ENCODE measurements around the gene ACOT4. TPM values are rescaled to one million over a fixed set of nuclear protein-coding genes. Genes with fewer than 3 reads are reported as not detected.
A peak's percentile ranks its signal among the peaks of the same experiment; 100 is the strongest.
"Not testable (repeated sequence)": the region's sequence is repeated elsewhere in the genome, so short reads cannot be mapped to it uniquely, and the experiment has no call there.

ACOT4 gene
- total RNA-seq, 3 donors from 2014 or later, result 2.3 to 3.6 (median 3.0) TPM

DNA sequence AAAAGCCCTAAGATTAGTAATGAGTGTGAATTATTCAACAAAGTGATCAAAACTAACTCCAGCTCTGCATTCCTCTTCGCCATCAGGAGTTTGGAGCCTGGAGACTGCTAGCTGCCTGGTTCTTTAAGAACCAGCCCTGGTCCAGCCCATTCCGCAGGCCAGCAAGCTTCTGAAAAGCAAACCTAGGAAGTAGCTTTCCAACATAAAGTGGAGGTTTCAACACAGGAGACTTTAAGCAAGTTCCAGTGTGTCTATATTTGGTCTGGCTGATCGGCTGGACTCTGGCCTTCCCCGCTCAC lies 22.8 kb upstream of the ACOT4 start:
- peak overlapping the region; percentile 95 for H3K4me3 Mint-ChIP-seq
- H3K4me1 Mint-ChIP-seq (ENCODE audit: low read depth), result peaks cover 53% of the 10 kb centered on the region
- ATAC-seq; H3K27me3 Mint-ChIP-seq (ENCODE audit: low read depth); H3K9me3 Mint-ChIP-seq; DNase-seq: not testable (repeated sequence)
- peaks cover 22% of the 10 kb centered on the region for H3K36me3 Mint-ChIP-seq (ENCODE audit: insufficient read depth)

DNA sequence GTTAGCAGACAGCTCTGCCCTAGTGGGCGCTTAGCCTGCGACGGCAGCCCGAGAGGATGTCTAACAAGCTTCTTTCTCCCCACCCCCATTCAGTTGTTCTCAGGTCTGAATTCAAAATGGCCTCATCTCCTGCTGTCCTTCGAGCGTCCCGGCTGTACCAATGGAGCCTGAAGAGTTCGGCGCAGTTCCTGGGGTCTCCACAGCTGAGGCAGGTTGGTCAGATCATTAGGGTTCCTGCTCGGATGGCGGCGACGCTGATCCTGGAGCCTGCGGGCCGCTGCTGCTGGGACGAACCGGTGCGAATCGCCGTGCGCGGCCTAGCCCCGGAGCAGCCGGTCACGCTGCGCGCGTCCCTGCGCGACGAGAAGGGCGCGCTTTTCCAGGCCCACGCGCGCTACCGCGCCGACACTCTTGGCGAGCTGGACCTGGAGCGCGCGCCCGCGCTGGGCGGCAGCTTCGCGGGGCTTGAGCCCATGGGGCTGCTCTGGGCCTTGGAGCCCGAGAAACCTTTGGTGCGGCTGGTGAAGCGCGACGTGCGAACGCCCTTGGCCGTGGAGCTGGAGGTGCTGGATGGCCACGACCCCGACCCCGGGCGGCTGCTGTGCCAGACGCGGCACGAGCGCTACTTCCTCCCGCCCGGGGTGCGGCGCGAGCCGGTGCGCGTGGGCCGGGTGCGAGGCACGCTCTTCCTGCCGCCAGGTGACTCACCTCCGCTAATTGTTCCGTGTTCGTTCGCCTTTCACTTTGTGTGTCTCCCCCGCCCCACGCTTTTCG lies 22.3 kb upstream of the ACOT4 start, which contains the start of gene ACOT2:
Gene ACOT2 (plus strand): TSS at position 29 of the 774 bp plus-strand sequence. CDS start 28 bp downstream, at position 57.
- peaks cover 53% of the 10 kb centered on the region for H3K4me1 Mint-ChIP-seq (ENCODE audit: low read depth)
- peaks cover 24% of the 10 kb centered on the region for H3K36me3 Mint-ChIP-seq (ENCODE audit: insufficient read depth)
- peak; percentile 85 to 86 for ATAC-seq
- not testable (repeated sequence) for H3K9me3 Mint-ChIP-seq; H3K27me3 Mint-ChIP-seq (ENCODE audit: low read depth)
- peak within 1 kb of the TSS; percentile 95 for H3K4me3 Mint-ChIP-seq
- DNase-seq, result peak; percentile 85

DNA sequence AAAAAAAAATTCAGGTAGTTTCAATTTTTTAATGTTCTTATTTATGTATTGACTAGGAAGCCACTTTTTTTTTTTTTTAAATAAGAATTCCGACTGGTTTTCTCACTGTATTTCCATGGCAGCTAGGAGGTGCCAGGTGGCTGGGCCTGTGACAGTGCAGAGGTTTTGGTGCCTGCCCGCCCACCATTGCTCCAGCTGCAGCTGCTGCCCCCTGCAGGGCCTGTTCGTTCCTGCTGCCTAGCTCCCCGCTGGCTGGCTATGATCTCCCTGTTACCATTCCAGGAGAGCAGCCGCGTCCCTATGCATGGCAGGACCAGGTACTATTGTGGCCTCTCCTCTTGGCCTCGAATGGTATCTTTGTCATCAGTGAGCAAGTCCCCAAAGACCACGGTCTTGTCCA lies 20.8 kb upstream of the ACOT4 start:
- ATAC-seq (peak; percentile 12 to 33), DNase-seq (peak; percentile 62)
- not testable (repeated sequence) for H3K9me3 Mint-ChIP-seq; H3K4me3 Mint-ChIP-seq; H3K27me3 Mint-ChIP-seq (ENCODE audit: low read depth)
- Mint-ChIP-seq H3K4me1 (ENCODE audit: low read depth) (peaks cover 42% of the 10 kb centered on the region), H3K36me3 (ENCODE audit: insufficient read depth) (peaks cover 21% of the 10 kb centered on the region)

DNA sequence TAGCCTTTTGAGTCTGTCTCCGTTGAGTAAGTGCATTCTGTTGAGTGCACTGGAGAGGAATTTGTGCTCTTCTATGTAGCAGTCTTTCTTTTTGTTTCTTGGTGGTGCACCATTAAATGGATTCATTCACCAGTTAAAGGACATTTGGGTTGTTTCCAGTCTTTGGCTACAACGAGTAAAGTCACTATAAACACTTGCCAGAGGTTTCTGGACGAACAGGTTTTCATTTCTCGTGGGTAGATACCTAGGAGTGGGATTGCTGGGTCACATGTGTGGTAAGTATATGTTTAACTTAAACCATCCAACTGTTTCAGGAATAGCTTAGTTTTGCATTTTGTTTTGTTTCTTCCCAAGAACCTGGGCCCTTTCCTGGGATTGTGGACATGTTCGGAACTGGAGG lies 18.6 kb upstream of the ACOT4 start:
- Mint-ChIP-seq H3K4me1 (ENCODE audit: low read depth) (peaks cover 26% of the 10 kb centered on the region), H3K36me3 (ENCODE audit: insufficient read depth) (peaks cover 10% of the 10 kb centered on the region)
- ATAC-seq; H3K27me3 Mint-ChIP-seq (ENCODE audit: low read depth); DNase-seq; H3K9me3 Mint-ChIP-seq; H3K4me3 Mint-ChIP-seq: not testable (repeated sequence)

DNA sequence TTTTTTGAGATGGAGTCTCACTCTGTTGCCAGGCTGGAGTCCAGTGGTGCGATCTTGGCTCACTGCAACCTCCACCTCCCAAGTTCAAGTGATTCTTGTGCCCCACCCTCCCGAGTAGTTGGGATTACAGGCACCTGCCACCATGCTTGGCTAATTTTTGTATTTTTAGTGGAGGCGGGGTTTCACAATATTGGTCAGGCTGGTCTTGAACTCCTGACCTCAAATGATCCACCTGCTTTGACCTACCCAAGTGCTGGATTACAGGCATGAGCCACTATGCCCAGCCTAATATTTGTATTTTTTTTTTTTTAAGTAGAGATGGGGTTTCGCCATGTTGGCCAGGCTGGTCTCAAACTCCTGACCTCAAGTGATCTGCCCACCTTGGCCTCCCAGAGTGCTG lies 17.9 kb upstream of the ACOT4 start:
- H3K9me3 Mint-ChIP-seq; H3K27me3 Mint-ChIP-seq (ENCODE audit: low read depth); DNase-seq; ATAC-seq; H3K4me3 Mint-ChIP-seq; H3K36me3 Mint-ChIP-seq (ENCODE audit: insufficient read depth): not testable (repeated sequence)
- H3K4me1 Mint-ChIP-seq (ENCODE audit: low read depth), result peaks cover 19% of the 10 kb centered on the region

DNA sequence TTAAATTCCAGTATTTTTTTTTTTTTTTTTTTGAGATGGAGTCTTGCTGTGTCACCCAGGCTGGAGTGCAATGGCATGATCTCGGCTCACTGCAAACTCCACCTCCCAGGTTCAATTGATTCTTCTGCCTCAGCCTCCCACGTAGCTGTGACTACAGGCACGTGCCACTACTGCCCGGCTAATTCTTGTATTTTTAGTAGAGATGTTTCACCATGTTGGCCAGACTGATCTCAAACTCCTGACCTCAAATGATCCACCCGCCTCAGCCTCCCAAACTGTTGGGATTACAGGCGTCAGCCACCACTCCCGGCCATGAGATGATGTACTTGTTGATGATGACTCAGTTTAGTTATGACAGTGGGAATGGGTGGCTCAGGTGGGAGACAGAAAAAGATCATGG lies 17.4 kb upstream of the ACOT4 start:
- peaks cover 14% of the 10 kb centered on the region for H3K4me1 Mint-ChIP-seq (ENCODE audit: low read depth)
- not testable (repeated sequence) for DNase-seq; H3K9me3 Mint-ChIP-seq; H3K4me3 Mint-ChIP-seq; H3K36me3 Mint-ChIP-seq (ENCODE audit: insufficient read depth); H3K27me3 Mint-ChIP-seq (ENCODE audit: low read depth); ATAC-seq

DNA sequence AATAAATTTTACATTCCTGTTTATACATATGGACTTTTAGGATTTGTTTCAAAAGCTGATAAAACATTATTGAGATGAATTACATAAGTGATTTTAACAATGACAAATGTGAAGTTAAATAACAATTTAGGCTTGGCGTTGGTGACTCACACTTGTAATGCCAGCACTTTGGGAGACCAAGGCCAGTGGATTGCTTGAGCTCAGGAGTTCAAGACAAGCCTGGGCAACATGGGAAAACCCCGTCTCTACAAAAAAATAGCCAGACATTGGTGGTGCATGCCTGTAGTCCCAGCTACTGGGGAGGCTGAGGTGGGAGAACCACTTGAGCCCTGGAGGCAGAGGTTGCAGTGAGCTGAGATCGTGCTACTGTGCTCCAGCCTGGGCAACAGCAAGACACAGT lies 15.3 kb upstream of the ACOT4 start:
- H3K4me3 Mint-ChIP-seq, result no peak overlapping the region
- DNase-seq (no peak), ATAC-seq (no peak)
- H3K36me3 Mint-ChIP-seq (ENCODE audit: insufficient read depth), result peaks cover 11% of the 10 kb centered on the region
- H3K9me3 Mint-ChIP-seq, result no peaks in the 10 kb centered on the region
- H3K4me1 Mint-ChIP-seq (ENCODE audit: low read depth), result no peaks in the 10 kb centered on the region
- H3K27me3 Mint-ChIP-seq (ENCODE audit: low read depth), result no peaks in the 10 kb centered on the region

DNA sequence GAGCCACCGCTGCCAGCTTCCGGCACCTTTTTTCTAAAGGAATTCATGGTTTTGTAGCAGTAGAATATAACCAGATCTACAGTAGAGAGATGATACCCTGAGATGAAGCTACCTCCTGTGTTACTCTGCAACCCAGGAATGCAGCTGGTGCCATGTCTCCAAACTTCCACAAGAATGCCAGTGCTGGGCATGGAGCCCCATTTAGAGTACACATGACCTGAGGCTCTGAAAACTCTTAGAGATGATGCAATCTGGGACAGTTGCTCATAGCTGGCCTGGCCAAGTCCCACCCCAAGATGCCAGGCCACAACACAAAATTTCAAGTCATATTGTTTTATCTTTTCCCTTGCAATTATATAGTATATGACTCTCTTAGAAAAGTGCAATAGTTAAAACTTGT lies 14.5 kb upstream of the ACOT4 start:
- H3K4me3 Mint-ChIP-seq; H3K9me3 Mint-ChIP-seq; H3K27me3 Mint-ChIP-seq (ENCODE audit: low read depth); ATAC-seq; DNase-seq; H3K4me1 Mint-ChIP-seq (ENCODE audit: low read depth): not testable (repeated sequence)
- peaks cover 11% of the 10 kb centered on the region for H3K36me3 Mint-ChIP-seq (ENCODE audit: insufficient read depth)

DNA sequence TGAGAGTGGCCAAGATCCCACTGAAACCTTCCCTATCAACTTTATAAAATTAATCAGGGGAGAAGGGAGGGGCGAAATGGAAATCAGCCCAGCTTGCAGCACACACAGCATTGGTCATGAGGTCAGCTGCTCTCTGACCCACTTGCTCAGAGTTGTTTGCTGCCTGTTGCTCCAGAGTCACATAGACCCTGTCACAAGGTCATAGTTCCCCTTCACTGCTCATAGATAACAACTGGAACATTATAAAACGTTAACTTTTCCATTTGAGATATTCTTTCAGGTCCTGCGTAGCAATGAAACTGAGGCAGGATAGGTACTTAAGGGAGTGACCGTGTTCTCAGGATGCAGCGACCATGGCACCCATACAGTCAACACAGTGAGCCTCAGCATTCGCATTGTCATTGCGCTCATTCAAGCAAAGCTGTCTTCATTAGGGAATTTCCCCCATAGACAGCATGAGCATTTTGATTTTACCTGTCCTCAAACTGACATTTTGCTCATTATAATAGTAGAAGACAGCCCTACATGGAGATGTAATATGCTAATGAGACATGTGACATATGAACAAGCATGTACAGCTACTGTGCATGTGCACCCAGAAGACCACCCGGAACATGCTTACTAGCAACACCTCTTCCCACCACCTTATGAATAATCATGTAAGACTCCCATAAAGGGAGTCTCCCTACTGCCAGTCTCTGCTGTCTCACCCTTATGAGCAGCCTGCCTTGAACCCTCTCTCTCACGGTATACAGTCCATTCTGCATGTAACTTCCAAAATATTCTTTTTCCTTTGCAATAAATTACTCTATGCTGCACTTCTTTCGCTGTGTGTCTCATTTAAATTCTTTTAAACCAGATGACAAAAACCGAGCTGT lies 9.3 kb upstream of the ACOT4 start:
- not testable (repeated sequence) for H3K36me3 Mint-ChIP-seq (ENCODE audit: insufficient read depth); DNase-seq; H3K4me3 Mint-ChIP-seq; H3K9me3 Mint-ChIP-seq; H3K27me3 Mint-ChIP-seq (ENCODE audit: low read depth); ATAC-seq; H3K4me1 Mint-ChIP-seq (ENCODE audit: low read depth)

DNA sequence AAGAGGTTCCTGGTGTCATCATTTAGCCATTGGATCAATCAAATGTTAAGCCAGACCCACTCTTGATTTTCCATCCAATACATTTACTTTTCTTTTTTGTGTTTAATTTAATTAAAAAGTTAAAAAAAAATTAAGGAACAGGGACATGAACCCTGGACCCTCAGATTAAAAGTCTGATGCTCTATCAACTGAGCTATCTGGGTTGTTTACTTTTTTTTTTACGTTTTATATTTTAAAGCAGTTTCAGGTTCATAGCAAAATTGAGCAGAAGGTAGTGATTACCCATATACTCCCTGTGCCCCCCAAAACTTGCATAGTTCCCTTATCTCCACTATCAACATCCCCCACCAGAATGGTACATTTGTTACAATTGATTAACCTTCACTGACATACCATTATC lies 3.0 kb upstream of the ACOT4 start:
- ATAC-seq (no peak), DNase-seq (no peak)

DNA sequence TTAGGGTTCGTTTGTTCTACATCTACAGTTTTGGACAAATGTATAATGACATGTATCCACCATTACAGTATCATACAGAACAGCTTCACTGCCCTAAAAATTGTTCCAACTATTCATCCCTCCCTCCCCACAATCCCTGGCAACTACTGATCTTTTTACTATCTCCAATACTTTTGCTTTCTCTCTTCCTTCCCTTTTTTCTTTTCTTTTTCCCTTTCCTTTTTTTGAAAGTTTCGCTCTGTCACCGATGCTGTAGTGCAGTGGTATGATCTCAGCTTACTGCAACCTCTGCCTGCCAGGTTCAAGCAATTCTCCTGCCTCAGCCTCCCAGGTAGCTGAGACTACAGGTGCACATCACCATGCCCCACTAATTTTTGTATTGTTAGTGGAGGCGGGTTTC lies 2.6 kb upstream of the ACOT4 start:
- no peak for DNase-seq
- peaks cover 7% of the 10 kb centered on the region for H3K4me1 Mint-ChIP-seq (ENCODE audit: low read depth)
- H3K4me3 Mint-ChIP-seq, result no peak overlapping the region
- H3K27me3 Mint-ChIP-seq (ENCODE audit: low read depth), result no peaks in the 10 kb centered on the region
- H3K36me3 Mint-ChIP-seq (ENCODE audit: insufficient read depth), result no peaks in the 10 kb centered on the region
- no peak for ATAC-seq
- H3K9me3 Mint-ChIP-seq, result no peaks in the 10 kb centered on the region

More for the DNA sequence above, 3.0 kb upstream of the ACOT4 start:
- H3K4me1 Mint-ChIP-seq (ENCODE audit: low read depth), result peaks cover 7% of the 10 kb centered on the region
- H3K36me3 Mint-ChIP-seq (ENCODE audit: insufficient read depth), result no peaks in the 10 kb centered on the region
- H3K27me3 Mint-ChIP-seq (ENCODE audit: low read depth), result no peaks in the 10 kb centered on the region
- H3K4me3 Mint-ChIP-seq, result no peak overlapping the region
- no peaks in the 10 kb centered on the region for H3K9me3 Mint-ChIP-seq

DNA sequence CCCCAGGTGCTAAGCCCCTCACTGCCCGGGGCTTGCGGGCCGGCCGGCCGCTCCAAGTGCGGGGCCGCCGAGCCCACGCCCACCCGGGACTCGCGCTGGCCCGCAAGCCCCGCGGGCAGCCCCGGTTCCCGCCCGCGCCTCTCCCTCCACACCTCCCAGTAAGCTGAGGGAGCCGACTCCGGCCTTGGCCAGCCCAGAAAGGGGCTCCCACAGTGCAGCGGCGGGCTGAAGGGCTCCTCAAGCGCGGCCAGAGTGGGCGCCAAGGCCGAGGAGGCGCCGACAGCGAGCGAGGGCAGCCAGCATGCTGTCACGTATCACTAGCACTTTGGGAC lies 1.0 kb upstream of the ACOT4 start:
- H3K4me1 Mint-ChIP-seq (ENCODE audit: low read depth); H3K9me3 Mint-ChIP-seq; H3K36me3 Mint-ChIP-seq (ENCODE audit: insufficient read depth); H3K4me3 Mint-ChIP-seq; DNase-seq; ATAC-seq; H3K27me3 Mint-ChIP-seq (ENCODE audit: low read depth): not testable (repeated sequence)

DNA sequence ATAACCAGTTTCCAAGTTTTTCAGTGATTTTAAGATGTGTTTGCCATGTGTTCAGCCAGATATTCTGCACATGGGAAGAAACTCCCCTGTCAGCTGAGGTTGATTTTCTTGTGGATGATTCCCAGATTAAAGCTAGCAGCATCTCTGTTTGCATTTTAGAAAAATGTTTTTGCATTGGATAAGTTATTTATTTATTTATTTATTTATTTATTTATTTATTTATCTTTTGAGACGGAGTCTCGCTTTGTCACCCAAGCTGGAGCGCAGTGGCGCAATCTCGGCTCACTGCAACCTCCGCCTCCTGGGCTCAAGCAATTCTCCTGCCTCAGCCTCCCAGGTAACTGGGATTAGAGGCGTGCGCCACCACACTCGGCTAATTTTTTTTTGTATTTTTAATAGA lies 2.8 kb downstream of the ACOT4 start:
- no peaks in the 10 kb centered on the region for H3K27me3 Mint-ChIP-seq (ENCODE audit: low read depth)
- no peaks in the 10 kb centered on the region for H3K9me3 Mint-ChIP-seq
- ATAC-seq (no peak), DNase-seq (no peak)
- H3K4me3 Mint-ChIP-seq, result no peak overlapping the region
- H3K36me3 Mint-ChIP-seq (ENCODE audit: insufficient read depth), result no peaks in the 10 kb centered on the region
- H3K4me1 Mint-ChIP-seq (ENCODE audit: low read depth), result peaks cover 7% of the 10 kb centered on the region

DNA sequence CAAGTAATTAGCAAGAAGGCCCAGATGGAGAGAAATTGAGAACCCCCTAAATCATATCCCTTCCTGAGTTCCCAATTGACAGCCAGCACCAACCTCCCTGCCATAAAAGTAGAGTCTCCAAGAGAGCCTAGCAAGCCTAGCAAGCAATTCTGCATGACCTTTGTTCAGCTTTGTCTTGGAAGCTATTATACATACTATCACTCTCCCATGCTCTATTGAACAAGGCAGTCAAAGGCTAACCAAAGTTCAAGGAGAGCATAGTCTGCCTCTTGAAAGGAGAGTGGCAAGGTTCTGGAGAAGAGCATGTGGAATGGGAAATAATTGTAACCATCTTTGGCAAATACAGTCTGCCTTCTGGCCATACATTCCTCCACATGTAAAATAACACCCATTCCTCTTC lies 7.8 kb downstream of the ACOT4 start:
- no peaks in the 10 kb centered on the region for H3K27me3 Mint-ChIP-seq (ENCODE audit: low read depth)
- no peaks in the 10 kb centered on the region for H3K36me3 Mint-ChIP-seq (ENCODE audit: insufficient read depth)
- no peak for DNase-seq
- no peaks in the 10 kb centered on the region for H3K9me3 Mint-ChIP-seq
- no peak overlapping the region for H3K4me3 Mint-ChIP-seq
- no peak for ATAC-seq
- no peaks in the 10 kb centered on the region for H3K4me1 Mint-ChIP-seq (ENCODE audit: low read depth)

DNA sequence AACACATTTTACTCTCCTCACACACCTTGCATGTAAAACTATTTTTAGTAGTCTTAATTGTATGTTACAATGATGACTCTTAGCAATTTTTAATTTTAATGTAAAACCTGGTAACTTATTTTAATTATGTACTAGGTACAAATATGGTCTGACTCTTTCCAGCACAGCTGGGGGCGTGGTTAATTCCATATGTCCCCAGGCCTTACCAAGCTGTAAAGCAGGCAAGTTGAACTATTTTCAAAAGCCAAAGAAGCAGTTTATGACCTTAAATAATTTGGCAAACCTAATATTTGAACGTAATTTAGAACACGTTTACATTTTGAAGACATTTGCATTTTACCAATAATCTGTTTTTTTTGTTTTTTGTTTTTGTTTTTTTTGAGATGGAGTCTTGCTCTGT lies 11.3 kb downstream of the ACOT4 start:
- DNase-seq, result no peak
- Mint-ChIP-seq H3K27me3 (ENCODE audit: low read depth) (peaks cover 4% of the 10 kb centered on the region), H3K36me3 (ENCODE audit: insufficient read depth) (no peaks in the 10 kb centered on the region), H3K4me1 (ENCODE audit: low read depth) (no peaks in the 10 kb centered on the region), H3K9me3 (no peaks in the 10 kb centered on the region), H3K4me3 (no peak overlapping the region)
- ATAC-seq, result no peak
